Measurements from ENCODE around the gene TCHP. TPM values are rescaled to one million over a fixed set of nuclear protein-coding genes. Genes with fewer than 3 reads are reported as not detected.
"Not testable (repeated sequence)": the region's sequence is repeated elsewhere in the genome, so short reads cannot be mapped to it uniquely, and the experiment has no call there.

TCHP gene
- total RNA-seq, 2 donors from 2014 or later: 22.5 to 25.1 TPM

DNA sequence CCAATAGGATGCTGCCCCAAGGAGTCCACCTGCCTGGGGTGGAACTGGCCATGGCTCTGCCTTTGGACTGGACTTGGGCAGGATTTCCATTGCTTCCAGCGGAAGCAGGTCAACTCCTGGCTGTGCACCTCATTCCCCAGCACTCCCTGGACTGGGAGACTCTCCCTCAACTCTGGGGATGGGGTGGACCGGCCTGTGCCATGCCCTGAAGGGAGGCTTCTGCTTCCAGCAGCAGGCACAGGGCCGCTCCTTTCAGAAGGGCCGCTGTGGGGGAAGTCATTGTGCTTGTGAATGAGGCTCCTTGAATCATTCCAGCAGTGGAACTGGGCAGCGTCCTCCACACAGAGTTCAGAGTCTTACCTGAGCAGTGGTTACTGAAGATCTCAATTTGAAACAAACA is 23.0 kb downstream of the TCHP start:
- Mint-ChIP-seq H3K9me3 (no peaks in the 10 kb centered on the region), H3K36me3 (ENCODE audit: insufficient read depth in 2 of 2) (peaks cover 6 to 10% of the 10 kb centered on the region in 2 donors)

DNA sequence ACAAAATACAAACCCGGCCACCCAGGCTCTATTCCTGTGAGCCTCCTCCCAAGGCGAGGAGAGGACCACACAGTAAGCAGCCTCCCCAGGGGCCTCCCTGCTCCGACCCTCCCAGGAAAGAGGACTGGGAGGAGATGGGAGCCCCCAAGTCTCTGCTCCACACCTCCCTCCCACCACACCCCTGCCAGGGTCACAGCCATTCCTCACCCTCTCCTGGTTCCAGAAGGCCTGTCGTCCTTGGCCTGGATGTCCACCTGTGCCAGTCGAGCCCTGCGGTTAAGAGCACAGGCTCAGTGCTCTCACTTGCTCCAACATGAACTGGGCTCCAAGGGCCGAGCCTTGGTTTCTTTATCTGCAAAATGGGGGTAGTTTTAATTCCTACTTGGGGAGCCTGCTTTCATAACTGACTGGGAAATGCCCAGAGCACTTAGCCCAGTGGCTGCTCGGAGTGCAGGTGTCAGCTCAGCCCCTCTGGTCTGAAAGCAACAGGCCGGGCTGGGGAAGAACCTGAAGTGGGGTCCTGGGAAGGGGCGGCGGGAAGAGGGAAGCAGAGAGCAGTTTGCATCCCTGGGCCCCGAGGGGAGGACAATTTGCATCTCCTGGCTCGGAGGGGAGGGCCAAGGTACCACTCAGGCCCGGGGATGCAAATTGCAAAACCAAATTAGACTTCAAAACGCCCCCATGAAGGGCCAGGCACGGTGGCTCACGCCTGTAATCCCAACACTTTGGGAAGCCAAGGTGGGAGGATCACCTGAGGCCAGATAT is 23.6 kb downstream of the TCHP start:
- DNase-seq (no peak), ATAC-seq (replicated peaks in 1 of 2) (no peak)
- H3K27ac Mint-ChIP-seq: no peak overlapping the region
- no peaks in the 10 kb centered on the region for H3K9me3 Mint-ChIP-seq
- no peaks in the 10 kb centered on the region for H3K27me3 Mint-ChIP-seq (ENCODE audit: low read depth)
- no peaks in the 10 kb centered on the region for H3K4me1 Mint-ChIP-seq (ENCODE audit: low read depth)
- H3K36me3 Mint-ChIP-seq (ENCODE audit: insufficient read depth in 2 of 2): peaks cover 6 to 10% of the 10 kb centered on the region in 2 donors
- no peak overlapping the region for H3K4me3 Mint-ChIP-seq

More for the DNA sequence above, 23.0 kb downstream of the TCHP start:
- H3K27me3 Mint-ChIP-seq (ENCODE audit: low read depth): no peaks in the 10 kb centered on the region
- no peak for ATAC-seq (replicated peaks in 1 of 2)
- no peak overlapping the region for H3K27ac Mint-ChIP-seq
- no peak for DNase-seq
- no peaks in the 10 kb centered on the region for H3K4me1 Mint-ChIP-seq (ENCODE audit: low read depth)
- no peak overlapping the region for H3K4me3 Mint-ChIP-seq

DNA sequence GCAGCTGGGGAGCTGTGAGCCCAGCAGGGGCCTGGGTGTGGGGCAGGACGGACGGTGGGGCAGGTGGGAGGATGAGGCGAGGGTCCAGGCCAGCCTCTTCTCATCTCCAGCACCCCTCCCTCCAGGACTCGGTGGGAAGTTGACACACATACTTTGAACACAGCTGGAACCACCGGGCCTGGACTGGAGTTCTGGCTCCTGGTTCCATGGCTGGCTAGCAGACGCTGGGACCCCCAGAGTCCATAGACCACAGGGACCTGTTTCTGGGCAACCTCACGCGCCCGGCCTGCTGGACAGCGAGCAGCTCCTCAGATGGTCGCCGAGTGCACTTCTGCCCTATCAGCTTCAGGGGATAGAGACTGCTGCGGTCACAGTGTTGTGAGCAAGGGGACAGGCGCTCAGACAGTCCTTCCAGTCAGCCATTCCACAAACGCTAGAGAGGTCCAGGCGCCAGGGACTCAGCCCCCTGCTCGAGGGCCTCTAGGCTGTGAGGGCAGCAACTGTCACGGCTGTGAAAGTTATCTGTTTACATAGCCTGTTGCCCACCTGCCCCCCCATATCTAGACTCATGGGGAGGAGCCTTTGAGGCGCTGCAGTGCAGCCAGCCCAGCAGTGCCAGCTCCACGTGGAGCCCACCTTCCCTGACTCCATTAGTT is 25.2 kb downstream of the TCHP start:
- no peak for DNase-seq
- no peaks in the 10 kb centered on the region for H3K4me1 Mint-ChIP-seq (ENCODE audit: low read depth)
- ATAC-seq (replicated peaks in 1 of 2): peak in 1 of 2 donors; percentile 18
- no peak overlapping the region for H3K4me3 Mint-ChIP-seq
- no peaks in the 10 kb centered on the region for H3K27me3 Mint-ChIP-seq (ENCODE audit: low read depth)
- peaks cover 3 to 10% of the 10 kb centered on the region in 2 donors for H3K36me3 Mint-ChIP-seq (ENCODE audit: insufficient read depth in 2 of 2)
- H3K9me3 Mint-ChIP-seq: no peaks in the 10 kb centered on the region
- H3K27ac Mint-ChIP-seq: no peak overlapping the region

DNA sequence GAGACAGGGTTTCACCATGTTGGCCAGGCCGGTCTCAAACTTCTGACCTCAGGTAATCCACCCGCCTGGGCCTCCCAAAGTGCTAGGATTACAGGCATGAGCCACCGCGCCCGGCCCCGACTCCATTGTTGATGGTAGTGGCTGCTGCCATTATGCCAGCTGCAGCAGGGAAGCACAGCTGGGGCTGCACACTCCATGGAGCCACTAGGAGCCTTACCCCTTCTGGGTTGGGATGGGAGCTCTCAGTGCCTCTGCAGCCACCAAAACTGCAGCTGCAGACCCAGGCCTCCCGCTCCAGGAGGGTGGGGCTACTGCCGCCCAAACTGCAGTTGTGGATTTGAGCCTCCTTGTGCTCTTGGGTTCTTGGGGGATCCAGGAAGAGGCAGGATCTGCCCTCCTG is 25.9 kb downstream of the TCHP start:
- no peak overlapping the region for H3K4me3 Mint-ChIP-seq
- ATAC-seq (replicated peaks in 1 of 2) (no peak), DNase-seq (no peak)
- H3K9me3 Mint-ChIP-seq: no peaks in the 10 kb centered on the region
- H3K4me1 Mint-ChIP-seq (ENCODE audit: low read depth): no peaks in the 10 kb centered on the region
- H3K27ac Mint-ChIP-seq: no peak overlapping the region
- H3K36me3 Mint-ChIP-seq (ENCODE audit: insufficient read depth in 2 of 2): peaks cover 2 to 4% of the 10 kb centered on the region in 2 donors
- H3K27me3 Mint-ChIP-seq (ENCODE audit: low read depth): no peaks in the 10 kb centered on the region

DNA sequence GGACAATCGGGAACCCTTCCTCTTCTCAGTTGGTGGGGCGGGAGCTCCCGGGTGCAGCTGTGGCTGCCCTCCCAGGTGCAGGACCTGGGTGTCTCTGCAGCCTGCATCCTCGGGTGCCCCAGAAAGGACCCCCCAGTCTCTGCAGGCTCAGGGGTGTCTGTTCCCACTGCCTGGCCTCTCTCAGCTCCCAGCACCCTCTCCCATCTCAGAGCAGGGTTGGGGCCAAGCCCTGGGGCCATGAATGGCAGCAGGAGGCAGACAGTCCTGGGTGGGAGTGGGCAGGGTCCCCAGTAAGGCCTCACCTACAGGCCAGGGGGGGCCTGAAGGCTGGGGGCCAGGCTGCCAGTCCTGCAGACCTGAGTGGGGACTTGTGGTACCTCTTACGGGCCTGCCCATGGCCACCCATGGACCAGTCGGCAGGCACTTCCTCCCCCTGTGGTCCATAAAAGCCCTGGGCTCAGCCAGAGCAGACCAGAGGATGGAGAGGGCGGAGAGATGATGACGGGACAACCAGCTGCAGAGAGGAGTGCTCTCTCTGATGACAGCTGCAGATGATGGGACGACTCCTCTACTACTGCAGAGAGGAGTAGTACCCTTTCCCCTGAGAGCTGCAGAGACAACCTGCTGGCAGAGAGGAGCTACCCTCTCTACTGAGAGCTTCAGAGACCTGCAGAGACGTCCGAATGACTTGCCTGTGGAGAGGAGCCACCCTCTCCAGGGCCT is 26.6 kb downstream of the TCHP start:
- H3K9me3 Mint-ChIP-seq: no peaks in the 10 kb centered on the region
- no peak overlapping the region for H3K4me3 Mint-ChIP-seq
- H3K27me3 Mint-ChIP-seq (ENCODE audit: low read depth): no peaks in the 10 kb centered on the region

DNA sequence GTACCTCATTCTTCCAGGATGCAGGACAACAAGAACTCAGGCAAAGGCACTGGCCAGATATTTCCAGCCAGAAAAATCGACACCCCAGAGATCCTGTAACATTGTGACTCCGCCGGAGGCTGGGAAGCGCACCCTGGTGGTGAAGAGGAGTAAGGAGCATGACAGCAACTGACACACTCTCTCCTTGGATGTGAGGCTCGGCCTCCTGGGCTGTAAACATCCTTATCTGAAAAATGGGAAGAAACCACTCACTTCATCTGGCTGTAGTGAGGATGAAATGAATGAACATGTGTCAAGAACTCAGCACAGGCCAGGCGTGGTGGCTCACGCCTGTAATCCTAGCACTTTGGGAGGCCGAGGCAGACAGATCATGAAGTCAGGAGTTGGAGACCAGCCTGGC is 27.5 kb downstream of the TCHP start:
- peak; percentile 34 to 41 for DNase-seq
- Mint-ChIP-seq H3K36me3 (ENCODE audit: insufficient read depth in 2 of 2) (peaks cover 8% of the 10 kb centered on the region in 2 donors), H3K4me1 (ENCODE audit: low read depth) (no peaks in the 10 kb centered on the region), H3K27ac (no peak overlapping the region), H3K9me3 (no peaks in the 10 kb centered on the region), H3K4me3 (no peak overlapping the region), H3K27me3 (ENCODE audit: low read depth) (no peaks in the 10 kb centered on the region)
- peak in 1 of 2 donors; percentile 65 for ATAC-seq (replicated peaks in 1 of 2)

More for the DNA sequence above, 26.6 kb downstream of the TCHP start:
- Mint-ChIP-seq H3K27ac (no peak overlapping the region), H3K36me3 (ENCODE audit: insufficient read depth in 2 of 2) (peaks cover 2% of the 10 kb centered on the region in 2 donors), H3K4me1 (ENCODE audit: low read depth) (no peaks in the 10 kb centered on the region)
- DNase-seq (no peak), ATAC-seq (replicated peaks in 1 of 2) (no peak)

DNA sequence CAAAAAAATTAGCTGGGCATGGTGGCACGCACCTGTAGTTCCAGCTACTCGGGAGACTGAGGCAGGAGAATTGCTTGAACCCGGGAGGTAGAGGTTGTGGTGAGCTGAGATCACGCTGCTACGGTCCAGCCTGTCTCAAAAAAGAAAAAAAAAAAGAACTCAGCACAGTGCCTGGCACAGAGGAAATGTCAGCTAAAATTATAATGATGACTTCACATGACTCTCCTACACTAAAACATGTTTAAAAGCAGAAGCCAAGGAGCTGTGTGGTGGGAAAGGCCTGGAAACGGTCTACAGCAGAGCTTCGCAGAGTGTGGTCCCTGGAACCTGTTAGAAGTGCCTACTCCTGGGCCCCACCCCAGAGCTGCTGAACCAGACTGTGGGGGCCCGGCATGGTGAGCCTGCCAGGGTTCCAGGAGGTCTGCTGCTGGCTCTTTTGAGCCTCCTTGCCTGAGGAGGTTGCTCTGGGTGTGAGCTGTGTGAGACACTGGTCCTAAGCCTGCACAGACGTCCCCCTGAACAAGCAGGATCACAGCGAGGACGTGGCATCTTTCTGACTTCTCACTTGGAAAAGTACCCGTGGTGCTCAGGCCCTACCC is 28.1 kb downstream of the TCHP start:
- H3K36me3 Mint-ChIP-seq (ENCODE audit: insufficient read depth in 2 of 2): peaks cover 8% of the 10 kb centered on the region in 2 donors
- ATAC-seq (replicated peaks in 1 of 2) (no peak), DNase-seq (no peak)

DNA sequence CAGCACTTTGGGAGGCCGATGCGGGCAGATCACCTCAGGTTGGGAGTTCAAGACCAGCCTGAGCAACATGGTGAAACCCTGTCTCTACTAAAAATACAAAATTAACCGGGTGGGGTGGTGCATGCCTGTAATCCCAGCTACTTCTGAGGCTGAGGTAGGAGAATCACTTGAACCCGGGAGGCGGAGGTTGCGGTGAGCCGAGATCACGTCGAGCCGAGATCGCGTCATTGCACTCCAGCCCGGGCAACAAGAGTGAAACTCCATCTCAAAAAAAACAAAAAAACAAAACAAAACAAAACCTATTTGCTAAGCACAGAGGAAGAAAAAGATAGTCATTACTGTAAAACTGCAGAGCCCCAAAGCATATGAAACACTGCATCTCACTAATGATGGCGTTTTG is 29.3 kb downstream of the TCHP start:
- H3K27ac Mint-ChIP-seq: peak overlapping the region; percentile 33
- not testable (repeated sequence) for H3K4me1 Mint-ChIP-seq (ENCODE audit: low read depth); H3K4me3 Mint-ChIP-seq; H3K27me3 Mint-ChIP-seq (ENCODE audit: low read depth); ATAC-seq (replicated peaks in 1 of 2); H3K9me3 Mint-ChIP-seq; DNase-seq
- peaks cover 8 to 15% of the 10 kb centered on the region in 2 donors for H3K36me3 Mint-ChIP-seq (ENCODE audit: insufficient read depth in 2 of 2)

More for the DNA sequence above, 28.1 kb downstream of the TCHP start:
- Mint-ChIP-seq H3K27ac (no peak overlapping the region), H3K4me3 (no peak overlapping the region), H3K9me3 (no peaks in the 10 kb centered on the region), H3K4me1 (ENCODE audit: low read depth) (no peaks in the 10 kb centered on the region), H3K27me3 (ENCODE audit: low read depth) (no peaks in the 10 kb centered on the region)

DNA sequence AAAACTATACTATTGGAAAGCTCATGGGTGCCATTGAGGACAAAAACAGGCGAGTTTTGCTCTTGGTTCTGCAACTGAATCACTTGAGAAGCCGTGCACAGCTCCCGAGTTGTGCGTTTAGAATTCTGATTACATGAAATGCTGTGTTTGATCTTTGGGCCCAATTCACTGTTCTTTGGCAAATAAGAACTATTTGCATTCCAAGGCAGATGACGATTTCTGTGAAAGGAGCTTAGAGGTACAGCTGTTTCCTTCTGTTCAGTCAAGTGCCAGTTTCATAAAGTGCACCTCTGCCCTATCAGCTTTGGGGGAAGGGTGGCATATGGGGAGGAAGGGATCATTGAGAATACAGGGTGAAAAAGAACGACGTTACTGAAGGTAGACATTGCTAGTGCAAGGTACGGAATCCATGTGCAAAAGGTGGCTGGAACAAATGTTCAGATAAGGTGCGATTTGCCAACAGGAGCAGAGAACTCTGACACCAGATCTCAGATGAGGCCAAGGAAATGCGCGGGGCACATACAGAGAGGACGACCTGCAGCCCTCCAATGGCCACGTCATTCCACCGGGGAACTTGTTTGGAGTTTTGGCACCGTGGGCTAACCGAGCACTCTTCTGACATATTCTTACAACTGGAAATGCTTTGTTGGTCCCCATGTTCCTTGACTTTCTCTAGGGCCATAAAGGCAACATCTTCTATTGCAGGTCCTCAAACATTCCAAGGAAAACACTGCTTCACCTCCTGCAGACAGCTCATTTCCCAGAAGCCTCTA is 30.1 kb downstream of the TCHP start:
- DNase-seq (no peak), ATAC-seq (replicated peaks in 1 of 2) (no peak)
- Mint-ChIP-seq H3K27me3 (ENCODE audit: low read depth) (no peaks in the 10 kb centered on the region), H3K4me3 (no peak overlapping the region), H3K27ac (no peak overlapping the region), H3K36me3 (ENCODE audit: insufficient read depth in 2 of 2) (peaks cover 8 to 13% of the 10 kb centered on the region in 2 donors), H3K9me3 (no peaks in the 10 kb centered on the region), H3K4me1 (ENCODE audit: low read depth) (no peaks in the 10 kb centered on the region)

DNA sequence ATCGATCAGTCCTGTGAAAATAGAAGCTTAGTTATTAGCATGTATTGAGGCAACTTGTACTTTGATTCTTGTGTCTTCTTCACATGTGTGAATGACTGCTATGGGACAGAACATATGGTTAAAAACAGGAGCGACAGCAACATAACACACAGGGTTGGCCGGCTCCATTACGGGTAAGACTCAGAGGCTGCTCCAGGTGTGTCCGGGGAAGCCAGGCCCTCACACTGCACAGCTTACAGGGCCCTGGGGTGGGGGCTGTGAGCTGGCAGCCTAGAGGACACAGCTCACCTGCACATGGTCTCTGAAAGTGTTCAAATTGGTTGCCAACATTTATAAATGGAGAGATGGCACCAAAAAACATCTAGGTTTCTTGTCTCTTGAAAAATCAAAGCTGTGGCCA is 31.1 kb downstream of the TCHP start:
- H3K27me3 Mint-ChIP-seq (ENCODE audit: low read depth): no peaks in the 10 kb centered on the region
- no peak overlapping the region for H3K27ac Mint-ChIP-seq
- DNase-seq: no peak
- no peak overlapping the region for H3K4me3 Mint-ChIP-seq
- H3K4me1 Mint-ChIP-seq (ENCODE audit: low read depth): no peaks in the 10 kb centered on the region
- H3K9me3 Mint-ChIP-seq: no peaks in the 10 kb centered on the region
- H3K36me3 Mint-ChIP-seq (ENCODE audit: insufficient read depth in 2 of 2): peaks cover 8 to 15% of the 10 kb centered on the region in 2 donors
- no peak for ATAC-seq (replicated peaks in 1 of 2)

DNA sequence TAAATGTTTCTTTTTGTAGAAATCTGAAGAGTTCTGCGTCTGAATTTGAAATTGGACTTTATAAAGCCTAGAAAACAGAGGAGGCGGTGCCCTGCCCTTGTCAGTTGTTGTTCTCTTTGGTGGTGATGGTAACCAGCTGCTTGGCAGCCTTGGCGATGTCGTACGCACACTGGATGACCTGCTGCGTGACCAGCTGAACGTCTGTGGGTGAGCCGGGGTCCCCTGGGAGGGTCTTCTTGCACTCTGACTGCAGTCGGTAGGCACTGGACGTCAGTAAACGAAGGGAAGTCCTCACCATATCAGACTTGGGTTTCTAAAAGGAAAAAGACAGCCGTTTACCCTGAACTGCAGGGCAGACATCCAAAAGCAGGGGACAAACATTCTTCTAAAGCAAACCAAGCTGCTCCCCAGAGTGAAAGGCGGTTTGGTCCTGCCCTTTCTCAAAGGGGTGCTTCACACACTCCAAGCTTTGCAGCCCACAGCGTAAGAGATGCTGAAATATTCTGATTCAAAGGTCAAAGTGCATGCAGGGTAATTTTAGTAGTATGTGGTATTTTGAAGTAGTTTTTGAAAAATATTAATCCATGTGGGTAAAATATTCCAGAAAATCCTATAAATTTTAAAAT is 32.9 kb downstream of the TCHP start:
- no peaks in the 10 kb centered on the region for H3K9me3 Mint-ChIP-seq
- H3K36me3 Mint-ChIP-seq (ENCODE audit: insufficient read depth in 2 of 2): peaks cover 6 to 22% of the 10 kb centered on the region in 2 donors
- no peak overlapping the region for H3K27ac Mint-ChIP-seq
- no peak overlapping the region for H3K4me3 Mint-ChIP-seq
- DNase-seq (no peak), ATAC-seq (replicated peaks in 1 of 2) (no peak)
- H3K4me1 Mint-ChIP-seq (ENCODE audit: low read depth): no peaks in the 10 kb centered on the region
- no peaks in the 10 kb centered on the region for H3K27me3 Mint-ChIP-seq (ENCODE audit: low read depth)

DNA sequence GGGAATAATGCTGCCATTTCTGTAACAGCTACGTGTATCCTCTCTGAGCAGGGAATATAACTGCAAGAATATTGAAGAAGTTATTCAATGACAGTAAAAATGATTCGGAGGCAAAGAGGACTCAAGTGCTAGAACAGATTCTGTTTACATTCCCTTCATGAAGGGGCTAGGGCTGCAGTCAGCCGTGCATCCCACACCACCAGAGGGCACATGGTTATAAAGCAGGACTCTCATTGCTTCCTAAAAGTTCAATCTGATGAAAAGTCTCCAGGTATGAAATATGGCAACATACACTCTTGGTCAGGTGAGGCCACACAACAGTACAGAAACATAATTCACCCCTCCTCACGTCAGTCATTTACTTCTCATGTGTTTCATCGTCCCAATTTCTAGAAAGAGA is 34.0 kb downstream of the TCHP start:
- Mint-ChIP-seq H3K9me3 (no peaks in the 10 kb centered on the region), H3K4me3 (no peak overlapping the region), H3K4me1 (ENCODE audit: low read depth) (no peaks in the 10 kb centered on the region), H3K27me3 (ENCODE audit: low read depth) (no peaks in the 10 kb centered on the region), H3K36me3 (ENCODE audit: insufficient read depth in 2 of 2) (peaks cover 6 to 24% of the 10 kb centered on the region in 2 donors), H3K27ac (no peak overlapping the region)
- ATAC-seq (replicated peaks in 1 of 2) (no peak), DNase-seq (no peak)
